OCI-LY1 (cell line): ENCODE data around the gene EPC2.

Experiments used
- H2AFZ ChIP-seq: fragments of 200-600 bp; sonication (generic), shearing (Covaris generic); 2 replicates; pipeline ENCODE4 v1.6.0; 2014; ENCODE audit warnings: antibody characterized with exemption, mild to moderate bottlenecking, low read length
- H3F3A ChIP-seq: fragments of 200-600 bp; sonication (generic), shearing (Covaris generic); 2 replicates; pipeline ENCODE4 v1.6.0; 2014; ENCODE audit warnings: mild to moderate bottlenecking, antibody characterized with exemption, low read length, moderate library complexity; ENCODE audit not compliant: insufficient read depth
- H3K27ac ChIP-seq: fragments of 200-600 bp; sonication (generic); 2 replicates; pipeline ENCODE4 v1.5.1; 2014; ENCODE audit warnings: low read length, mixed run types, mild to moderate bottlenecking, low read depth; ENCODE audit not compliant: poor library complexity, severe bottlenecking
- H3K27me3 ChIP-seq: fragments of 200-600 bp; sonication (generic); 2 replicates; pipeline ENCODE4 v1.6.0; 2014; ENCODE audit warnings: antibody characterized with exemption, mild to moderate bottlenecking, low read length, moderate library complexity; ENCODE audit not compliant: insufficient read depth
- H3K36me3 ChIP-seq: fragments of 200-600 bp; sonication (generic); 2 replicates; pipeline ENCODE4 v1.6.1; 2014; ENCODE audit warnings: mild to moderate bottlenecking, antibody characterized with exemption, low read length, moderate library complexity, mixed read lengths; ENCODE audit not compliant: insufficient read depth
- H3K4me1 ChIP-seq: fragments of 200-600 bp; sonication (generic); 2 replicates; pipeline ENCODE4 v1.5.1; 2014; ENCODE audit warnings: mild to moderate bottlenecking, low read length, moderate library complexity; ENCODE audit not compliant: insufficient read depth, severe bottlenecking
- H3K4me2 ChIP-seq: fragments of 200-600 bp; sonication (generic), shearing (Covaris generic); 2 replicates; pipeline ENCODE4 v1.6.1; 2014; ENCODE audit warnings: low read length
- H3K4me3 ChIP-seq: fragments of 200-600 bp; sonication (generic); 2 replicates; pipeline ENCODE4 v1.5.1; 2014; ENCODE audit warnings: low read length, low read depth, mild to moderate bottlenecking, mixed read lengths; ENCODE audit not compliant: poor library complexity, severe bottlenecking
- H3K79me2 ChIP-seq: fragments of 200-600 bp; shearing (Covaris generic); 2 replicates; pipeline ENCODE4 v1.6.1; 2016; ENCODE audit warnings: mixed run types, low read length, mixed read lengths; ENCODE audit not compliant: insufficient read depth
- H3K9ac ChIP-seq: fragments of 200-600 bp; sonication (generic), shearing (Covaris generic); 2 replicates; pipeline ENCODE4 v1.6.1; 2014; ENCODE audit warnings: mild to moderate bottlenecking, low read length, mixed read lengths
- H3K9me2 ChIP-seq: fragments of 200-600 bp; sonication (generic), shearing (Covaris generic); 2 replicates; pipeline ENCODE4 v1.6.1; 2014; ENCODE audit warnings: low read depth, mild to moderate bottlenecking, low read length, mixed read lengths
- H3K9me3 ChIP-seq: fragments of 200-600 bp; shearing (Covaris generic); 2 replicates; pipeline ENCODE4 v1.6.1; 2014; ENCODE audit warnings: low read length, mixed read lengths
- H4K20me1 ChIP-seq: fragments of 200-600 bp; sonication (generic), shearing (Covaris generic); 2 replicates; pipeline ENCODE4 v1.6.0; 2016; ENCODE audit warnings: mild to moderate bottlenecking, low read length; ENCODE audit not compliant: insufficient read depth
- CTCF ChIP-seq: fragments of 200-600 bp; sonication (generic), shearing (Covaris generic); IDR thresholded peaks from 2 replicates; pipeline ENCODE4 v1.5.1; 2017; ENCODE audit warnings: mild to moderate bottlenecking, antibody characterized with exemption, low read length, moderate library complexity, mixed read lengths
- EZH2 ChIP-seq: fragments of 200-600 bp; sonication (generic), shearing (Covaris generic); IDR thresholded peaks from 2 replicates; pipeline ENCODE4 v1.8.0; 2017; ENCODE audit warnings: borderline replicate concordance, mixed run types, mild to moderate bottlenecking, antibody characterized with exemption, low read length, moderate library complexity, mixed read lengths

The EPC2 gene

DNA sequence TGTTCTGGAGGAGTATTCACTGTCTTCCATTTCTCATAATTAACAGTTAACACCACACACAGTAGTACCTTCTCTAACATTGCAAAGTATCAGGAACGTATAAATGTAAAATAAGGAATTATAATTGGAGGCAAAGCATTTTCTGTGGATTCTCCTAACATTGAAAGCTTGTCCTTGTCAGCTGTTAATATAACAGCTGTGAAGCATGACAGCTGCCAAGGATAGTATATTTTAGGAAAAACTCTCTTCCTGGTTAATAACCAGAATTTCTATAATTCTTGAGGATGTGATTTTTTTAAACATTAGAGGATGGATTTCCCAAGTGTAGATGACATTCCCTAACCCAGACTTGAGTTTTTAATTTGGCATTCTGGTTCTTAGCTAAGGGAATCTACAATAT lies 110.3 kb downstream of the EPC2 start:
- H3K27me3 ChIP-seq, result no peaks in the 10 kb centered on the region
- H2AFZ ChIP-seq, result no peak overlapping the region
- H3K27ac ChIP-seq, result no peak overlapping the region
- H3K9ac ChIP-seq, result no peak overlapping the region
- peaks cover 21% of the 10 kb centered on the region; the same call in 1 of the 2 replicates for H3K36me3 ChIP-seq
- no peak overlapping the region for H3K4me2 ChIP-seq
- no peaks in the 10 kb centered on the region for H3K9me3 ChIP-seq
- no peak overlapping the region for H3K4me3 ChIP-seq
- H3K79me2 ChIP-seq, result no peaks in the 10 kb centered on the region
- H3K9me2 ChIP-seq, result no peaks in the 10 kb centered on the region
- TF ChIP-seq EZH2 (no peak), CTCF (no peak)
- no peaks in the 10 kb centered on the region for H3F3A ChIP-seq
- H3K4me1 ChIP-seq, result no peaks in the 10 kb centered on the region
- no peaks in the 10 kb centered on the region for H4K20me1 ChIP-seq

GRCh38 chr2:148756292-148756975 lies 111.9 kb downstream of the EPC2 start:
- no peaks in the 10 kb centered on the region for H3K9me2 ChIP-seq
- no peak overlapping the region for H3K27ac ChIP-seq

DNA sequence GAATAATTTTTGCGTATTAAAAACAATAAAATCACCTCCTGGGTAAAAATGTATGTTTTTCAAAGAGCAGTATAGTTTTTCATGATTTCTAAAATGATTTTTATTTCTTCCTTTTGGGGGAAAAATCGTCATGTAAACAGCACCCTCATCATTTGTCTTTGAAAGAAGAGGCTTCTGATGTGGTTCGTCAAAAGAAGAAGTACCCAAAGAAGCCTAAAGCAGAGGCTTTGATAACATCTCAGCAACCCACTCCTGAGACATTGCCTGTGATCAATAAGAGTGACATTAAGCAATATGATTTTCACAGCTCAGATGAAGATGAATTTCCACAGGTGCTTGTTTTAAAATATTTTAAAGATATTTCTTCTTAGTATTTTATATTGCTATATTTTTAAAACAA lies 120.3 kb downstream of the EPC2 start:
- H3K36me3 ChIP-seq, result peaks cover 18% of the 10 kb centered on the region
- no peaks in the 10 kb centered on the region for H3K27me3 ChIP-seq
- H3K79me2 ChIP-seq, result no peaks in the 10 kb centered on the region
- H3K4me1 ChIP-seq, result peaks cover 10% of the 10 kb centered on the region
- no peaks in the 10 kb centered on the region for H3K9me3 ChIP-seq
- H3K4me2 ChIP-seq, result no peak overlapping the region
- no peaks in the 10 kb centered on the region for H3K9me2 ChIP-seq
- no peaks in the 10 kb centered on the region for H4K20me1 ChIP-seq
- TF ChIP-seq EZH2, result no peak
- TF ChIP-seq CTCF, result no peak
- H3K4me3 ChIP-seq, result no peak overlapping the region
- no peaks in the 10 kb centered on the region; the same call in 1 of the 2 replicates for H3F3A ChIP-seq
- no peak overlapping the region for H3K27ac ChIP-seq
- no peak overlapping the region for H2AFZ ChIP-seq
- H3K9ac ChIP-seq, result no peak overlapping the region

More at GRCh38 chr2:148756292-148756975, 111.9 kb downstream of the EPC2 start:
- Histone ChIP-seq H3F3A (no peaks in the 10 kb centered on the region; the same call in 1 of the 2 replicates), H3K36me3 (peaks cover 21% of the 10 kb centered on the region; the same call in 1 of the 2 replicates), H2AFZ (no peak overlapping the region), H3K4me2 (no peak overlapping the region), H3K79me2 (no peaks in the 10 kb centered on the region), H3K27me3 (no peaks in the 10 kb centered on the region), H3K9ac (no peak overlapping the region), H3K4me1 (no peaks in the 10 kb centered on the region), H4K20me1 (no peaks in the 10 kb centered on the region), H3K9me3 (no peaks in the 10 kb centered on the region), H3K4me3 (no peak overlapping the region)
- no peak for TF ChIP-seq EZH2
- TF ChIP-seq CTCF, result no peak
